HCT116 (cell line): ENCODE results near the gene TAS2R50.

Experiments
- CBX3 ChIP-seq: IDR thresholded peaks from 2 replicates; pipeline ENCODE4 v1.6.1; 2012; ENCODE audit warnings: low read depth
- CTCF ChIP-seq, 3 experiments: fragments of 200-600 bp in 1 of 3; sonication (generic) in 1 of 3; IDR thresholded peaks in 2 of 3; conservative IDR thresholded peaks in 1 of 3; 2 replicates each; pipeline ENCODE4 v1.5.1; 2012 to 2017; ENCODE audit warnings: low read depth in 2 of 3, low read length in 2 of 3, antibody characterized with exemption in 1 of 3, borderline replicate concordance in 1 of 3, control low read depth in 1 of 3, mild to moderate bottlenecking in 1 of 3, mixed read lengths in 1 of 3, mixed run types in 1 of 3, moderate library complexity in 1 of 3; ENCODE audit not compliant: insufficient read depth in 1 of 3
- ELF1 ChIP-seq: IDR thresholded peaks from 2 replicates; pipeline ENCODE4 v1.6.1; 2012; ENCODE audit warnings: low read depth, borderline replicate concordance
- EZH2 ChIP-seq: fragments of 200-600 bp; sonication (generic); IDR thresholded peaks from 2 replicates; pipeline ENCODE4 v1.6.1; 2017; ENCODE audit warnings: antibody characterized with exemption, mixed run types
- EZH2phosphoT487 ChIP-seq: fragments of 200-600 bp; IDR thresholded peaks from 2 replicates; pipeline ENCODE4 v1.6.1; 2018; ENCODE audit warnings: antibody characterized with exemption, borderline replicate concordance
- JUND ChIP-seq: IDR thresholded peaks from 2 replicates; pipeline ENCODE4 v1.6.1; 2012
- MAX ChIP-seq: IDR thresholded peaks from 2 replicates; pipeline ENCODE4 v1.6.1; 2012
- POLR2A ChIP-seq: IDR thresholded peaks from 2 replicates; pipeline ENCODE4 v1.7.0; 2011; ENCODE audit warnings: borderline replicate concordance; ENCODE audit not compliant: insufficient read depth, insufficient read length; ENCODE audit errors: extremely low read depth
- POLR2AphosphoS5 ChIP-seq: IDR thresholded peaks from 2 replicates; pipeline ENCODE4 v1.6.1; 2011; ENCODE audit warnings: mild to moderate bottlenecking, low read depth, low read length, moderate library complexity
- REST ChIP-seq: IDR thresholded peaks from 2 replicates; pipeline ENCODE4 v1.6.1; 2012; ENCODE audit warnings: low read depth
- YY1 ChIP-seq: IDR thresholded peaks from 2 replicates; pipeline ENCODE4 v1.6.1; 2011; ENCODE audit warnings: low read length, low read depth, moderate library complexity, mild to moderate bottlenecking; ENCODE audit not compliant: insufficient replicate concordance; ENCODE audit errors: extremely low read depth
- ZFX ChIP-seq: fragments of 450-650 bp; IDR thresholded peaks from 2 replicates; pipeline ENCODE4 v1.6.1; 2017

GRCh38 chr12:10952645-10953044 is 34.1 kb downstream of the TAS2R50 start:
- no peak for TF ChIP-seq CTCF (IDR thresholded peaks at IDR 0.05 in 2 of 3, conservative IDR thresholded peaks at IDR 0.05 in 1 of 3; ENCODE audit: borderline replicate concordance in 1 of 3, insufficient read depth in 1 of 3, low read depth in 2 of 3, low read length in 2 of 3)
- TF ChIP-seq POLR2AphosphoS5, result no peak
- no peak for TF ChIP-seq EZH2phosphoT487
- TF ChIP-seq POLR2A, result no peak
- no peak for TF ChIP-seq CBX3
- TF ChIP-seq REST, result no peak
- TF ChIP-seq YY1, result no peak
- TF ChIP-seq MAX, result no peak
- no peak for TF ChIP-seq ELF1
- no peak for TF ChIP-seq ZFX
- no peak for TF ChIP-seq EZH2
- TF ChIP-seq JUND, result no peak
